ENCODE results near the gene RAB44.

DNA sequence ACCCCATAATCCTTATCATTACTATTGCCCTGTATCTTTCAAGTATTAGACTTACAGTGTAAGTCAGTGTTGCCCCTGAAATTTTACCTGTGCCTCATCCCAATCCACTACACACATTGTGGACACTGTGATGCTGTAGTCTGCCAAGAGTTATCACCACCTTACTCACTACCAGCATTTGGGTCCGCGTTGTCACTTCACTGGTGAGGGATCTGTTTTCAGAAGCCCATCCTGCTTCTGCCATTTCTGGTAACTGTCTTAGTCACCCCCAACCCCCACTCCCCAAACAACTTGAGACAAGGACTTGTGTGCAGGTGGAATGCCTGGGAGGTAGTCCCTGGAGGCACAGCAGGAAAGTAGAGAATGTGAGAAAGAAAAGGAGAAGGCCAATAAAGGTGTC lies 6.0 kb upstream of the RAB44 start:
- TF ChIP-seq, protein P1, sequence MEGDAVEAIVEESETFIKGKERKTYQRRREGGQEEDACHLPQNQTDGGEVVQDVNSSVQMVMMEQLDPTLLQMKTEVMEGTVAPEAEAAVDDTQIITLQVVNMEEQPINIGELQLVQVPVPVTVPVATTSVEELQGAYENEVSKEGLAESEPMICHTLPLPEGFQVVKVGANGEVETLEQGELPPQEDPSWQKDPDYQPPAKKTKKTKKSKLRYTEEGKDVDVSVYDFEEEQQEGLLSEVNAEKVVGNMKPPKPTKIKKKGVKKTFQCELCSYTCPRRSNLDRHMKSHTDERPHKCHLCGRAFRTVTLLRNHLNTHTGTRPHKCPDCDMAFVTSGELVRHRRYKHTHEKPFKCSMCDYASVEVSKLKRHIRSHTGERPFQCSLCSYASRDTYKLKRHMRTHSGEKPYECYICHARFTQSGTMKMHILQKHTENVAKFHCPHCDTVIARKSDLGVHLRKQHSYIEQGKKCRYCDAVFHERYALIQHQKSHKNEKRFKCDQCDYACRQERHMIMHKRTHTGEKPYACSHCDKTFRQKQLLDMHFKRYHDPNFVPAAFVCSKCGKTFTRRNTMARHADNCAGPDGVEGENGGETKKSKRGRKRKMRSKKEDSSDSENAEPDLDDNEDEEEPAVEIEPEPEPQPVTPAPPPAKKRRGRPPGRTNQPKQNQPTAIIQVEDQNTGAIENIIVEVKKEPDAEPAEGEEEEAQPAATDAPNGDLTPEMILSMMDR (conservative IDR thresholded peaks at IDR 0.05 in 1 of 2, IDR thresholded peaks at IDR 0.05 in 1 of 2; ENCODE audit: extremely low read depth in 1 of 2, insufficient read depth in 1 of 2, low read depth in 1 of 2, low read length in 2 of 2), result no peak
- TF ChIP-seq EZH2 (IDR thresholded peaks at IDR 0.05; ENCODE audit: borderline replicate concordance, low read length), result no peak

Measured in mammary epithelial cell (primary cell).